Measurements from ENCODE around the gene SCD.

SCD gene

GRCh38 chr10:100340948-100341847, 5.8 kb upstream of the SCD start:
- peak in 51 of 58 donors; percentile 17 to 93 (median 73) for DNase-seq

GRCh38 chr10:100341953-100342626, 4.9 kb upstream of the SCD start:
- peak in 29 of 58 donors; percentile 11 to 65 (median 31) for DNase-seq

GRCh38 chr10:100342627-100342972, 4.4 kb upstream of the SCD start:
- DNase-seq: no peak

- DNase-seq: no peak
These were observed 2.7 kb upstream of the SCD start for GRCh38 chr10:100344241-100344788.

GRCh38 chr10:100345570-100346330, 1.3 kb upstream of the SCD start:
- DNase-seq: peak in 7 of 58 donors; percentile 15 to 40 (median 27)

- peak in 52 of 58 donors; percentile 37 to 94 (median 78) for DNase-seq
These were observed 675 bp upstream of the SCD start for GRCh38 chr10:100346351-100346764.

GRCh38 chr10:100347568-100348195, 649 bp downstream of the SCD start:
- peak in 2 of 58 donors; percentile 20 to 26 for DNase-seq

- peak in 1 of 58 donors; percentile 13 for DNase-seq
These were observed 1.4 kb downstream of the SCD start for GRCh38 chr10:100348389-100348927.

GRCh38 chr10:100349087-100349486, 2.1 kb downstream of the SCD start:
- DNase-seq: peak in 2 of 58 donors; percentile 10 to 31

- DNase-seq: peak in 2 of 58 donors; percentile 9 to 54
These were observed 2.6 kb downstream of the SCD start for GRCh38 chr10:100349672-100350071.

- DNase-seq: peak in 6 of 58 donors; percentile 16 to 44 (median 26)
These were observed 4.0 kb downstream of the SCD start for GRCh38 chr10:100350914-100351485.

- no peak for DNase-seq
These were observed 6.9 kb downstream of the SCD start for GRCh38 chr10:100353770-100354485.

GRCh38 chr10:100355086-100355485, 8.1 kb downstream of the SCD start:
- DNase-seq: no peak

GRCh38 chr10:100356067-100357017, 9.3 kb downstream of the SCD start:
- no peak for DNase-seq

GRCh38 chr10:100357059-100357858, 10.2 kb downstream of the SCD start:
- DNase-seq: no peak

- DNase-seq: no peak
These were observed 12.0 kb downstream of the SCD start for GRCh38 chr10:100359030-100359432.

GRCh38 chr10:100359529-100360150, 12.6 kb downstream of the SCD start:
- DNase-seq: no peak
